Muscle of leg (tissue), 11 donors: ENCODE measurements around the gene TMEM117. TPM values are rescaled to one million over a fixed set of nuclear protein-coding genes. Genes with fewer than 3 reads are reported as not detected.
A peak's percentile ranks its signal among the peaks of the same experiment; 100 is the strongest.
"Not testable (repeated sequence)": the region's sequence is repeated elsewhere in the genome, so short reads cannot be mapped to it uniquely, and the experiment has no call there.

Experiments
- DNase-seq: peaks from one replicate; pipeline ENCODE4 v3.0.0; 2013
- H3K27ac ChIP-seq: one replicate; pipeline ENCODE4 v1.5.1; 2013; ENCODE audit warnings: mild to moderate bottlenecking, low read length, control low read depth
- H3K27me3 ChIP-seq: one replicate; pipeline ENCODE4 v1.6.1; 2013; ENCODE audit warnings: low read length; ENCODE audit not compliant: control insufficient read depth, insufficient read depth
- H3K36me3 ChIP-seq: one replicate; pipeline ENCODE4 v1.6.1; 2013; ENCODE audit warnings: low read length; ENCODE audit not compliant: control insufficient read depth, insufficient read depth
- H3K4me1 ChIP-seq: one replicate; pipeline ENCODE4 v1.6.1; 2013; ENCODE audit warnings: low read length; ENCODE audit not compliant: control insufficient read depth, insufficient read depth
- H3K4me3 ChIP-seq: one replicate; pipeline ENCODE4 v1.5.1; 2013; ENCODE audit warnings: low read length, control low read depth
- H3K9me3 ChIP-seq: replicated peaks from 2 replicates; pipeline ENCODE4 v1.6.1; 2013; ENCODE audit warnings: low read depth, low read length; ENCODE audit not compliant: control insufficient read depth
- WGBS: methylation state at CpG from one replicate; pipeline ENCODE4 v1.1.5; 2013; ENCODE audit warnings: missing lambda C conversion rate; ENCODE audit not compliant: insufficient coverage; 5-methylcytosine and 5-hydroxymethylcytosine counted together
- polyA plus RNA-seq, 8 donors: library from polyadenylated mRNA; unstranded; fragments of 120-200 nt; gene quantifications; one replicate each; pipeline versions ENCODE4 v1.2.1 to v1.2.3, GENCODE V29; 2013; ENCODE audit warnings: inconsistent platforms in 1 of 8, low replicate concordance in 1 of 8; ENCODE audit not compliant: insufficient read length in 8 of 8, insufficient read depth in 1 of 8
- total RNA-seq: library from RNA; stranded (reverse); fragments of 120-200 nt; gene quantifications from one replicate; pipeline ENCODE4 v1.2.4, GENCODE V29; 2013

TMEM117 gene
- total and polyA plus RNA-seq, 9 donors = 9.2 to 13.0 (median 11.0) TPM

GRCh38 chr12:43836475-43836989, 651 bp downstream of the TMEM117 start:
- Histone ChIP-seq H3K4me3 (peak overlapping the region; percentile 59), H3K9me3 (no peaks in the 10 kb centered on the region), H3K27me3 (no peaks in the 10 kb centered on the region), H3K36me3 (no peaks in the 10 kb centered on the region), H3K4me1 (no peaks in the 10 kb centered on the region), H3K27ac (peak overlapping the region; percentile 93)
- peak; percentile 67 for DNase-seq
- WGBS = 0% methylated on average over 1 of the region's 8 CpGs

GRCh38 chr12:43840338-43840737, 4.5 kb downstream of the TMEM117 start:
- no peaks in the 10 kb centered on the region for H3K9me3 ChIP-seq
- no CpG with 5 or more reads among the region's 4 CpGs for WGBS

GRCh38 chr12:43841253-43841652, 5.4 kb downstream of the TMEM117 start:
- H3K4me3 ChIP-seq = no peak overlapping the region
- H3K27me3 ChIP-seq = no peaks in the 10 kb centered on the region
- H3K36me3 ChIP-seq = no peaks in the 10 kb centered on the region
- 100% methylated on average over 2 of the region's 3 CpGs for WGBS
- H3K9me3 ChIP-seq = no peaks in the 10 kb centered on the region
- H3K27ac ChIP-seq = no peak overlapping the region
- DNase-seq = no peak
- no peaks in the 10 kb centered on the region for H3K4me1 ChIP-seq

More at GRCh38 chr12:43840338-43840737, 4.5 kb downstream of the TMEM117 start:
- DNase-seq = no peak
- H3K4me3 ChIP-seq = no peak overlapping the region
- no peaks in the 10 kb centered on the region for H3K4me1 ChIP-seq
- H3K27me3 ChIP-seq = no peaks in the 10 kb centered on the region
- H3K36me3 ChIP-seq = no peaks in the 10 kb centered on the region
- no peak overlapping the region for H3K27ac ChIP-seq

GRCh38 chr12:43842259-43842658, 6.4 kb downstream of the TMEM117 start:
- Histone ChIP-seq H3K36me3 (no peaks in the 10 kb centered on the region), H3K27ac (no peak overlapping the region), H3K4me3 (no peak overlapping the region), H3K4me1 (no peaks in the 10 kb centered on the region), H3K9me3 (no peaks in the 10 kb centered on the region), H3K27me3 (no peaks in the 10 kb centered on the region)
- no peak for DNase-seq
- no CpG with 5 or more reads among the region's 1 CpG for WGBS

GRCh38 chr12:43847425-43848225, 11.7 kb downstream of the TMEM117 start:
- H3K36me3 ChIP-seq, H3K4me3 ChIP-seq, H3K27ac ChIP-seq, DNase-seq, H3K4me1 ChIP-seq, H3K9me3 ChIP-seq, H3K27me3 ChIP-seq: not testable (repeated sequence)
- no CpG with 5 or more reads among the region's 4 CpGs for WGBS

- Histone ChIP-seq H3K36me3 (no peaks in the 10 kb centered on the region), H3K4me3 (no peak overlapping the region), H3K4me1 (no peaks in the 10 kb centered on the region), H3K9me3 (no peaks in the 10 kb centered on the region), H3K27ac (no peak overlapping the region), H3K27me3 (no peaks in the 10 kb centered on the region)
- WGBS = 100% methylated on average over 2 of the region's 4 CpGs
- DNase-seq = no peak
Observed at GRCh38 chr12:43848226-43848507, 12.3 kb downstream of the TMEM117 start.

- Histone ChIP-seq H3K4me3 (no peak overlapping the region), H3K27me3 (no peaks in the 10 kb centered on the region), H3K9me3 (no peaks in the 10 kb centered on the region), H3K27ac (no peak overlapping the region), H3K4me1 (no peaks in the 10 kb centered on the region), H3K36me3 (no peaks in the 10 kb centered on the region)
- no peak for DNase-seq
- 88% methylated on average over 3 of the region's 3 CpGs for WGBS
Observed at GRCh38 chr12:43848786-43849185, 12.9 kb downstream of the TMEM117 start.

- no peaks in the 10 kb centered on the region for H3K36me3 ChIP-seq
- no peaks in the 10 kb centered on the region for H3K9me3 ChIP-seq
- no CpG with 5 or more reads among the region's 1 CpG for WGBS
- H3K4me3 ChIP-seq = no peak overlapping the region
- H3K4me1 ChIP-seq = no peaks in the 10 kb centered on the region
- no peaks in the 10 kb centered on the region for H3K27me3 ChIP-seq
- H3K27ac ChIP-seq = no peak overlapping the region
- DNase-seq = no peak
Observed at GRCh38 chr12:43852744-43853143, 16.9 kb downstream of the TMEM117 start.

GRCh38 chr12:43856972-43857371, 21.1 kb downstream of the TMEM117 start:
- H3K36me3 ChIP-seq = no peaks in the 10 kb centered on the region
- no peak overlapping the region for H3K27ac ChIP-seq
- no peaks in the 10 kb centered on the region for H3K27me3 ChIP-seq
- no peaks in the 10 kb centered on the region for H3K4me1 ChIP-seq
- no CpG with 5 or more reads among the region's 2 CpGs for WGBS
- no peak overlapping the region for H3K4me3 ChIP-seq
- no peaks in the 10 kb centered on the region for H3K9me3 ChIP-seq
- DNase-seq = no peak

GRCh38 chr12:43858096-43858495, 22.2 kb downstream of the TMEM117 start:
- 67% methylated on average over 7 of the region's 7 CpGs for WGBS
- Histone ChIP-seq H3K4me3 (no peak overlapping the region), H3K27me3 (no peaks in the 10 kb centered on the region), H3K4me1 (no peaks in the 10 kb centered on the region), H3K9me3 (no peaks in the 10 kb centered on the region), H3K27ac (no peak overlapping the region), H3K36me3 (no peaks in the 10 kb centered on the region)
- no peak for DNase-seq
